PC-3 (cell line): ENCODE data around the gene MYBPH. TPM values are rescaled to one million over a fixed set of nuclear protein-coding genes. Genes with fewer than 3 reads are reported as not detected.

Experiments used
- ATAC-seq: fragments of 200-7000 bp; cut with Tn5 transposase; 2 replicates; pipeline ENCODE4 v1.9.1; 2020; ENCODE audit warnings: mild to moderate bottlenecking, moderate library complexity
- BruUV-seq: library from RNA; stranded (reverse); fragments of 400-500 nt; replicated peaks from 2 replicates; lab custom pipeline; 2021; lab: Mats Ljungman, UMichigan
- CTCF ChIA-PET: fragments of 300-600 bp; sonication (Branson Sonifier 250); formaldehyde crosslinking; loops from one replicate; lab custom pipeline; 2022; ENCODE audit warnings: antibody characterized with exemption; lab: Charles Lee
- POLR2A ChIA-PET: fragments of 300-600 bp; sonication (Branson Sonifier 250); formaldehyde crosslinking; loops from one replicate; lab custom pipeline; 2022; ENCODE audit warnings: antibody characterized with exemption; ENCODE audit not compliant: unreplicated experiment; lab: Charles Lee
- DNase-seq: peaks from one replicate; pipeline ENCODE4 v3.0.0-alpha.2; 2015
- H2AFZ ChIP-seq: fragments of 300-600 bp; sonication (generic); 2 replicates; pipeline ENCODE4 v1.6.0; 2016; ENCODE audit warnings: antibody characterized with exemption, low read length
- H3F3A ChIP-seq: fragments of 300-600 bp; sonication (generic); one replicate; pipeline ENCODE4 v1.6.0; 2017; ENCODE audit warnings: antibody characterized with exemption, low read length, control low read depth, mild to moderate bottlenecking; ENCODE audit not compliant: unreplicated experiment
- H3K27ac ChIP-seq: fragments of 300-600 bp; sonication (generic); 2 replicates; pipeline ENCODE4 v1.5.1; 2016; ENCODE audit warnings: mild to moderate bottlenecking, low read length
- H3K27me3 ChIP-seq: fragments of 300-600 bp; sonication (generic); 2 replicates; pipeline ENCODE4 v1.6.1; 2016; ENCODE audit warnings: low read length, mixed read lengths
- H3K36me3 ChIP-seq: fragments of 300-600 bp; sonication (generic); 2 replicates; pipeline ENCODE4 v1.6.1; 2016; ENCODE audit warnings: low read depth, mixed run types, low read length, mixed read lengths
- H3K4me1 ChIP-seq: fragments of 300-600 bp; sonication (generic); 2 replicates; pipeline ENCODE4 v1.5.1; 2016; ENCODE audit warnings: low read length; ENCODE audit not compliant: insufficient read depth
- H3K4me2 ChIP-seq: fragments of 300-600 bp; sonication (generic); 2 replicates; pipeline ENCODE4 v1.6.0; 2016; ENCODE audit warnings: low read length
- H3K4me3 ChIP-seq: fragments of 300-600 bp; sonication (generic); 2 replicates; pipeline ENCODE4 v1.5.1; 2016; ENCODE audit warnings: mild to moderate bottlenecking, low read length, mixed read lengths
- H3K79me2 ChIP-seq: fragments of 300-600 bp; sonication (generic); 2 replicates; pipeline ENCODE4 v1.6.1; 2017; ENCODE audit warnings: low read length, mixed read lengths
- H3K9ac ChIP-seq: fragments of 300-600 bp; sonication (generic); 2 replicates; pipeline ENCODE4 v1.6.0; 2016; ENCODE audit warnings: mild to moderate bottlenecking, low read length
- H3K9me2 ChIP-seq: fragments of 300-600 bp; sonication (generic); replicated peaks from 2 replicates; pipeline ENCODE4 v1.6.1; 2016; ENCODE audit warnings: mixed run types, low read length, mixed read lengths
- H3K9me3 ChIP-seq: fragments of 300-600 bp; sonication (generic); 2 replicates; pipeline ENCODE4 v1.6.1; 2016; ENCODE audit warnings: low read length, mixed read lengths
- H4K20me1 ChIP-seq: fragments of 300-600 bp; sonication (generic); 2 replicates; pipeline ENCODE4 v1.6.1; 2016; ENCODE audit warnings: low read length, mixed read lengths
- CTCF ChIP-seq: fragments of 300-600 bp; sonication (generic); conservative IDR thresholded peaks from 2 replicates; pipeline ENCODE4 v1.5.1; 2017; ENCODE audit warnings: antibody characterized with exemption, low read depth, mild to moderate bottlenecking, low read length
- EZH2 ChIP-seq: fragments of 300-600 bp; sonication (generic); IDR thresholded peaks from one replicate; pipeline ENCODE4 v1.6.1; 2017; ENCODE audit warnings: antibody characterized with exemption, mild to moderate bottlenecking, low read length; ENCODE audit not compliant: unreplicated experiment
- EZH2phosphoT487 ChIP-seq: fragments of 300-600 bp; sonication (generic); IDR thresholded peaks from 2 replicates; pipeline ENCODE4 v1.6.1; 2018; ENCODE audit warnings: mild to moderate bottlenecking, antibody characterized with exemption, low read length, borderline replicate concordance
- intact Hi-C: fragments of 100-400 bp; cut with micrococcal nuclease; formaldehyde crosslinking; loops from 2 replicates; pipeline ENCODE4 v1.9.0; 2023
- total RNA-seq: library from RNA; depleted of rRNA; stranded (reverse); fragments of >200 nt; gene quantifications from 2 replicates; pipeline ENCODE4 v1.2.3, GENCODE V29; 2014

MYBPH gene
- total RNA-seq, 1 experiment from 2014 or later, result not detected

GRCh38 chr1:203172184-203173010 lies 3.2 kb downstream of the MYBPH start:
- Histone ChIP-seq H4K20me1 (no peaks in the 10 kb centered on the region), H2AFZ (no peak overlapping the region), H3K79me2 (no peaks in the 10 kb centered on the region), H3K27me3 (no peaks in the 10 kb centered on the region), H3K4me3 (no peak overlapping the region), H3F3A (no peaks in the 10 kb centered on the region), H3K36me3 (no peaks in the 10 kb centered on the region), H3K4me1 (peaks cover 6% of the 10 kb centered on the region), H3K9ac (no peak overlapping the region), H3K4me2 (no peak overlapping the region), H3K9me2 (no peaks in the 10 kb centered on the region), H3K9me3 (no peaks in the 10 kb centered on the region), H3K27ac (no peak overlapping the region)
- CTCF ChIA-PET, result interaction anchor here (2.8 kb wide), 1 partner anchor 55 kb away, joined by 31 read pairs; no protein-coding TSS in a partner anchor
- TF ChIP-seq EZH2 (no peak), CTCF (peak; percentile 86), EZH2phosphoT487 (no peak)
- no TSS peak for BruUV-seq
- DNase-seq (peak; percentile 81), ATAC-seq (peak; percentile 84)
- POLR2A ChIA-PET, result no interaction called here
- intact Hi-C loops, result loop anchor here (2.0 kb wide), 1 partner anchor 54 kb away; no protein-coding TSS in a partner anchor

GRCh38 chr1:203171341-203172183 lies 4.1 kb downstream of the MYBPH start:
- Histone ChIP-seq H3F3A (no peaks in the 10 kb centered on the region), H3K79me2 (no peaks in the 10 kb centered on the region), H3K9ac (no peak overlapping the region), H3K9me3 (no peaks in the 10 kb centered on the region), H3K4me2 (no peak overlapping the region), H3K27me3 (no peaks in the 10 kb centered on the region), H3K4me3 (no peak overlapping the region), H3K36me3 (no peaks in the 10 kb centered on the region), H3K9me2 (no peaks in the 10 kb centered on the region), H3K27ac (no peak overlapping the region), H4K20me1 (no peaks in the 10 kb centered on the region), H3K4me1 (no peaks in the 10 kb centered on the region), H2AFZ (no peak overlapping the region)
- no TSS peak for BruUV-seq
- CTCF ChIA-PET, result interaction anchor here (2.8 kb wide), 1 partner anchor 54 kb away, joined by 31 read pairs; no protein-coding TSS in a partner anchor
- TF ChIP-seq EZH2phosphoT487 (no peak), CTCF (no peak), EZH2 (no peak)
- ATAC-seq (no peak; the same call in 1 of the 2 replicates), DNase-seq (no peak)
- POLR2A ChIA-PET, result no interaction called here
- intact Hi-C loops, result loop anchor here (2.0 kb wide), 1 partner anchor 53 kb away; no protein-coding TSS in a partner anchor
